ENCODE results near the gene YPEL1.
A peak's percentile ranks its signal among the peaks of the same experiment; 100 is the strongest.

The YPEL1 gene

DNA sequence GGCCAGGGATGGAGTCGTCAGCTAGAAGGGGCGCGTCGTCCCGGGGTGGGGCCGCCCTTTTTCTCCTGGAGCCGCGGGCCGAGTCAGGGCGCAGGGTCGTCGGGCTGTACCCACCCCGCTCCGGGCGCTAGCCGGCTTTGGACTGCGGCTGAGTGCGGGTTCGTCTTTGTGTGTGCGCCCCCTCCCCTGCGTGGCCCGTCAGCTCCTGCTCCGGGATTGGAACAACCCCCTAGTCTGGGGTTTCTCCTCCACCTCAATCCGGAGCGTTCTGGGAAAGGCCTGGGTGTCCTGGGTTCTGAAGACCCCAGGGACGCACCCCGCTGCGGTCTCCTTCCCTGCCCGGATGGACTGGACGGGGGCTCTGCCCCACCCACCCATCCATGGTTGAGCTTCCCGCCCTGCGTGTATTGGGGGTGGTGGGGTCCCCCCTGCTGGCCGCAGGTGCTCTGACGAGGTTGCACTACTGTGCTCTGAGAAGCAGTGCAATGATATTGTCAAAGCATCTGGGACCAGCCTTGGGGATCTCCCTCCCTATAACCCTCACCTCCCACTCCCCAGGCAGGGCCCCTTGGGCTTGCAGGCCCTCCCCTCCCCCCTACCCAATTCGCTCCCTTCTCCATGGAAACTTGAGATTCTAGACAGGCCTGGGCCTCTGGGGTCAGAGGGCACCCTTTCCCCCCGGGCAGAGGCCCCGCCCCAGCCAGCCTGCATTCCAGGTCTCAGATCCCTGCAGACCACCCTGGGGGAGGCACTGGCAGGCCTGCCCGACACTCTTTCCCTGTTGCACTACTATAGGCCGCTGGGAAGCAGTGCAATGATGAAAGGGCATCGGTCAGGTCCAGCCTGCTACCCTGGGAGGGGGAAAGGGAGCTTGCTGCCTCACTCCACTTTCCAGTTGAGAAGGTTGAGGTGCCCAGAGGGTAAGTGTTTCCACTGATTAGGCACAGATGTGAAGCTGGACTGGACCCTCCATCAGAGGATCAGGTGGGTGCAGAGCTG is 82.7 kb downstream of the YPEL1 start:
- DNase-seq, result no peak

DNA sequence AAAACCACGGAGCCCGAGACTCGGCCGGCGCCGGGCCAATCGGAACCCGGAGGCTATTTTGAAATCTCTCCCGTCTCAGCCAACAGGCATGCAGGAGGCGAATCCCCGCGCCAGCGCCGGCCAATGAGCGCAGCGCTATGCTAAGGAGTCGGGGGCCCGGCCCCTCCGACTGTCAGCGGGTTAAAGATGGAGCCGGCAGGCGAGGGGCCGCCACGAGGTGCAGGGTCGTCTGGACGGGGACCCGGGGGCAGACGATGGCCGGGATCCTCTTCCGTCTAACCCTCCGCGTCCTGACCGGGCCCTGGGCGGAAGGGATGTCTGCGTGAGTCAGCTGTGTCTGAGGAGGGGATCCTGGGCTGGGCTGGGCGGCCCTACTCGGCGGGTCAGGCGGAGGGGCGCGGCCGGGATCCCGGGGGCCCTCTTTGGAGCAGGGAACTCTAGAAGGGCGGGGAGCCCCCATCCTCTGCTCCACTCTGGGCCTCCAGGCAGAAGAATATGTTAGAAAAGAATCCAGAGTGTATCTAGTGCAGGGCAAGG is 83.5 kb downstream of the YPEL1 start:
- DNase-seq, result peak; percentile 83

DNA sequence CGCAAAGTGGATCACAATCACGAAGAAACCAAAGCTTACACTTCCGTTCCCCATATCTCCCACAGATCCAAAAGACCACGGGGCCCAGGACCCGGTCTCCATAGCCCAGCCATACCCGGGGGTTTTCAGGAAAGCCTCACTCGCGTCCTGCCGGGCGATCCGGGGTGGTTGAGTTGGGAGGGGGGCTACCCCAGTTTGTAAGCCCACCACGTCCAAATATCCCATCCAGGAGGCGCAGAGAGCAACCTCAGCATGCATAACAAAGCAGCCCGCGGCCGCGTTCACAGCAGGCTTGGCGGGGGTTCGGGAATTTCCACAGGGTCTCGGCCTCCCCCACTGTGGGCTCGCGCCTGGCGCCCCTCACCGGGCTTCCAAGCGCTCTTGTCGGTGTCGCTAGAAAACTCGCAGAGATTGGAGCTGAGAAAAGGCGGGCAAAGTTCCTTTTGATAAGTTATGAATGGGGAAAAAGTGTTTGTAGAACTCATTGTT is 84.0 kb downstream of the YPEL1 start:
- DNase-seq, result no peak

DNA sequence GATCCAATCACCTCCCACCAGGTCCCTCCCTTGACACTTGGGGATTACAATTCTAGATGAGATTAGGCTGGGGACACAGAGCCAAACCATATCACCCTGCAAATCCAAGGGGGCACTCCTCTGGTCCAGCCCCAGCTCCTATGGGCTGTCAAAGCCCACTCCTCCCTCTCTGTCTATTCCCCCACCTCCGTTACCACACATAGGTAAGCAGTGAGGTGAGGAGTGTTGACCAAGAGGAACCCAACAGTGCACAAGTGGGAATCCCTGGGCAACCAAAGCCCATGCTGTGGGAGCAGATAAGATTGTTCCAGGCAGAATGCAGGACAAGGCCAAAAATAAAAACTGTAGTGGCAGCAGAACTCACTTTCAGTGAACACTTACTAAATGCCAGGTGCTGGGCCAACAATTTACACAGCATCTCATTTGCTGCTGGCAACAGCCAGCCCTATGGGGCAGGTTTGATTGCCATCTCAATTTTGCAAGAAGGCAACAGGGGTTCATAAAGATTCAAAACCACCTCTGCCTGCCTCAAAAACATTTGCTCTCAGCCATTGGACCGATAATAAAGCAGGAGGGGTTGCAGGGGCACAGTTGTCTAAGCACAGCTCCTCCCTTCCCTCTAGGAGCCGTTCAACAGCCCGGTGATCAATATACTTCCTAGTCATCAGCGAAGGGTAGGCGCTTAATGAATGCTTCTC is 84.6 kb downstream of the YPEL1 start:
- no peak for DNase-seq

DNA sequence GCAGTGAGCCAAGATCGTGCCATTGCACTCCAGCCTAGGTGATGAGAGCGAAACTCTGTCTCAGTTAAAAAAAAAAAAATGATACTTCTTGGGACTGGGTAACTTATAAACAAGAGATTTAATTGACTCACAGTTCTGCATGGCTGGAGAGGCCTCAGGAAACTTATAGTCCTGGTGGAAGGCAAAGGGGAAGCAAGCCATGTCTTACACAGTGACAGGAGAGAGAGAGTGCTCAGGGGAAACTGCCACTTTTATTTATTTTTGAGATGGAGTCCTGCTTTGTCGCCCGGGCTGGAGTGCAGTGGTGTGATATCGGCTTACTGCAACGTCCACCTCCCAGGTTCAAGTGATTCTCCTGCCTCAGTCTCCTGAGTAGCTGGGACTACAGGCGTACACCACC is 85.3 kb downstream of the YPEL1 start:
- DNase-seq, result no peak
